B cell (primary cell): ENCODE results near the gene HS3ST1. TPM values are rescaled to one million over a fixed set of nuclear protein-coding genes. Genes with fewer than 3 reads are reported as not detected.

Experiments
- ATAC-seq: fragments of 200-7000 bp; cut with Tn5 transposase; one replicate; pipeline ENCODE4 v1.10.0; 2021; ENCODE audit warnings: low read depth, mild to moderate bottlenecking, moderate number of reproducible peaks, moderate library complexity
- CTCF ChIA-PET: fragments of 350-600 bp; sonication (Branson Sonifier 250); formaldehyde crosslinking; loops from one replicate; lab custom pipeline; 2021; ENCODE audit warnings: antibody characterized with exemption, inconsistent platforms; lab: Charles Lee
- POLR2A ChIA-PET: fragments of 350-600 bp; sonication (Branson Sonifier 250); formaldehyde crosslinking; loops from one replicate; lab custom pipeline; 2021; ENCODE audit warnings: antibody characterized with exemption; lab: Charles Lee
- DNase-seq: peaks from one replicate; pipeline ENCODE4 v3.0.0; 2013
- H2AFZ ChIP-seq: 2 replicates; pipeline ENCODE4 v1.6.1; 2012; ENCODE audit warnings: mild to moderate bottlenecking, low read depth, low read length; ENCODE audit not compliant: insufficient read depth, poor library complexity, severe bottlenecking
- H3K27ac ChIP-seq, 2 donors: 1 replicate in 1 of 2; 2 replicates in 1 of 2; pipeline ENCODE4 v1.5.1; 2012 to 2013; ENCODE audit warnings: low read length in 2 of 2, mild to moderate bottlenecking in 2 of 2, moderate library complexity in 1 of 2
- H3K27me3 ChIP-seq, 4 experiments: fragments of 200-600 bp in 1 of 4; sonication (generic) in 1 of 4; replicated peaks in 1 of 4; 1 replicate in 2 of 4; 2 replicates in 2 of 4; pipeline versions ENCODE4 v1.6.1 to v1.7.0; 2013 to 2016; ENCODE audit warnings: low read length in 3 of 4, mild to moderate bottlenecking in 2 of 4, mixed read lengths in 1 of 4, moderate library complexity in 1 of 4; ENCODE audit not compliant: insufficient read depth in 4 of 4, control insufficient read depth in 3 of 4; ENCODE audit errors: control extremely low read depth in 1 of 4
- H3K36me3 ChIP-seq, 2 experiments: replicated peaks in 1 of 2; 1 replicate in 1 of 2; 2 replicates in 1 of 2; pipeline versions ENCODE4 v1.6.1 to v1.7.1; 2013; ENCODE audit warnings: low read length in 1 of 2; ENCODE audit not compliant: insufficient read depth in 2 of 2, control insufficient read depth in 1 of 2; ENCODE audit errors: control extremely low read depth in 1 of 2, extremely low read depth in 1 of 2
- H3K4me1 ChIP-seq, 2 donors: fragments of 200-600 bp in 1 of 2; sonication (generic) in 1 of 2; 1 replicate in 1 of 2; 2 replicates in 1 of 2; pipeline versions ENCODE4 v1.5.1 to v1.6.1; 2013 to 2017; ENCODE audit warnings: low read length in 2 of 2; ENCODE audit not compliant: control insufficient read depth in 2 of 2, insufficient read depth in 2 of 2
- H3K4me2 ChIP-seq: replicated peaks from 2 replicates; pipeline ENCODE3; 2012; ENCODE audit warnings: mild to moderate bottlenecking, low read depth, low read length; ENCODE audit not compliant: poor library complexity, severe bottlenecking
- H3K4me3 ChIP-seq, 5 experiments: fragments of 200-600 bp in 1 of 5; sonication (generic) in 1 of 5; 1 replicate in 3 of 5; 2 replicates in 2 of 5; pipeline versions ENCODE4 v1.5.1 to v1.7.0; 2011 to 2016; ENCODE audit warnings: low read length in 4 of 5, mild to moderate bottlenecking in 4 of 5, low read depth in 2 of 5, control low read depth in 1 of 5, moderate library complexity in 1 of 5; ENCODE audit not compliant: insufficient read depth in 1 of 5; ENCODE audit errors: control extremely low read depth in 1 of 5, extremely low read depth in 1 of 5
- H3K79me2 ChIP-seq: fragments of 200-600 bp; sonication (generic); one replicate; pipeline ENCODE4 v1.6.0; 2016; ENCODE audit warnings: low read length; ENCODE audit not compliant: control insufficient read depth, insufficient read depth
- H3K9ac ChIP-seq: fragments of 200-600 bp; sonication (generic); 2 replicates; pipeline ENCODE4 v1.6.1; 2017; ENCODE audit warnings: mild to moderate bottlenecking, low read length, moderate library complexity
- H3K9me3 ChIP-seq, 3 donors: one replicate each; pipeline versions ENCODE4 v1.6.1 to v1.7.1; 2013; ENCODE audit warnings: low read length in 2 of 3; ENCODE audit not compliant: control insufficient read depth in 2 of 3, insufficient read depth in 1 of 3; ENCODE audit errors: control extremely low read depth in 1 of 3
- H4K20me1 ChIP-seq: 2 replicates; pipeline ENCODE4 v1.6.0; 2012; ENCODE audit warnings: mild to moderate bottlenecking, low read length; ENCODE audit not compliant: insufficient read depth, control insufficient read depth, poor library complexity, severe bottlenecking
- H3K27ac Mint-ChIP-seq: one replicate; pipeline ENCODE4 v1.8.0; 2021; ENCODE audit warnings: mixed read lengths
- H3K27me3 Mint-ChIP-seq: one replicate; pipeline ENCODE4 v1.8.0; 2021; ENCODE audit warnings: mixed read lengths
- H3K4me1 Mint-ChIP-seq: one replicate; pipeline ENCODE4 v1.8.0; 2021; ENCODE audit warnings: mixed read lengths
- H3K4me3 Mint-ChIP-seq: one replicate; pipeline ENCODE4 v1.8.0; 2021; ENCODE audit warnings: mixed read lengths
- H3K9me3 Mint-ChIP-seq: one replicate; pipeline ENCODE4 v1.8.0; 2022; ENCODE audit warnings: mixed read lengths; ENCODE audit not compliant: insufficient read depth
- EZH2 ChIP-seq: IDR thresholded peaks from 2 replicates; pipeline ENCODE4 v1.6.1; 2012; ENCODE audit warnings: borderline replicate concordance, low read depth, mild to moderate bottlenecking, moderate library complexity, low read length; ENCODE audit not compliant: insufficient read depth, poor library complexity, severe bottlenecking
- WGBS: methylation state at CpG from one replicate; pipeline ENCODE4 v1.1.5; 2013; ENCODE audit warnings: missing lambda C conversion rate; ENCODE audit not compliant: insufficient coverage; 5-methylcytosine and 5-hydroxymethylcytosine counted together
- intact Hi-C: fragments of 100-400 bp; cut with micrococcal nuclease; formaldehyde crosslinking; loops from one replicate; pipeline ENCODE4 v1.10.0; 2022
- polyA plus RNA-seq: library from polyadenylated mRNA; depleted of rRNA; stranded (reverse); fragments of >200 nt; gene quantifications from 2 replicates; pipeline ENCODE4 v1.2.3, GENCODE V29; 2012
- total RNA-seq, 2 donors: library from RNA; stranded (reverse); fragments of 120-200 nt in 1 of 2; gene quantifications; 1 replicate in 1 of 2; 2 replicates in 1 of 2; pipeline versions ENCODE4 v1.2.3 to v1.2.4, GENCODE V29; 2013 to 2022
- TF ChIP-seq, protein P1 (sequence below): fragments of 200-600 bp; IDR thresholded peaks from one replicate; pipeline ENCODE4 v1.8.0; 2022; ENCODE audit warnings: antibody characterized with exemption, mild to moderate bottlenecking

Gene HS3ST1
- total and polyA plus RNA-seq, 2 donors (not counting 1 experiment from before 2014, with no cell fraction given) = 4.3 to 17.7 TPM

DNA sequence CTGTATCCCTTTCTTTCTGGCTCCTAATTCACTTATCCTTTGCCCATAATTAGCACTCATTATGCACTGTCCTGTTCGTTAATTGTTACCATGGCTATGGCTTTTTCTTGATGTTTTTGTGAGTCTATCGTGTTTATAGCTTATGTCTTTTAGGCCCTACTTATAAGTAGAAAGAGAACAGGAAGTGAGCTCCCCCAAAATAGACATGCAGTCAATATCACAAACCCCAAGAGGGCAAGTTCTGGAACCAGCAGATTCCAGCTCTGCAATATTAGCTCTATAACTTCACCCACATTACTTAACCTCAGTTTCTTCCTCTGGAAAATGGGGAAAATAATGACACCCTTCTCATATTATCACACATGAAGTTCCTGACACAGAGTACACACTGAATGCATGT, 7.4 kb upstream of the HS3ST1 start:
- ChIA-PET POLR2A (interaction anchor here (0.8 kb wide), 1 partner anchor 10 kb away, joined by 3 read pairs; no protein-coding TSS in a partner anchor), CTCF (interaction anchor here (0.6 to 4.2 kb wide), 12 partner anchors 9 to 1295 kb away, joined by 3 to 29 read pairs (median 4); no protein-coding TSS in a partner anchor)
- peaks cover 3% of the 10 kb centered on the region for H3K79me2 ChIP-seq
- no peaks in the 10 kb centered on the region for H3K27me3 ChIP-seq
- H3K9me3 Mint-ChIP-seq = no peaks in the 10 kb centered on the region
- DNase-seq = peak; percentile 40
- peaks cover 27 to 46% of the 10 kb centered on the region in 2 donors for H3K4me1 ChIP-seq
- no peaks in the 10 kb centered on the region for H3K36me3 ChIP-seq
- no peaks in the 10 kb centered on the region for H4K20me1 ChIP-seq
- peaks cover 78% of the 10 kb centered on the region for H3K4me1 Mint-ChIP-seq
- TF ChIP-seq, protein P1, sequence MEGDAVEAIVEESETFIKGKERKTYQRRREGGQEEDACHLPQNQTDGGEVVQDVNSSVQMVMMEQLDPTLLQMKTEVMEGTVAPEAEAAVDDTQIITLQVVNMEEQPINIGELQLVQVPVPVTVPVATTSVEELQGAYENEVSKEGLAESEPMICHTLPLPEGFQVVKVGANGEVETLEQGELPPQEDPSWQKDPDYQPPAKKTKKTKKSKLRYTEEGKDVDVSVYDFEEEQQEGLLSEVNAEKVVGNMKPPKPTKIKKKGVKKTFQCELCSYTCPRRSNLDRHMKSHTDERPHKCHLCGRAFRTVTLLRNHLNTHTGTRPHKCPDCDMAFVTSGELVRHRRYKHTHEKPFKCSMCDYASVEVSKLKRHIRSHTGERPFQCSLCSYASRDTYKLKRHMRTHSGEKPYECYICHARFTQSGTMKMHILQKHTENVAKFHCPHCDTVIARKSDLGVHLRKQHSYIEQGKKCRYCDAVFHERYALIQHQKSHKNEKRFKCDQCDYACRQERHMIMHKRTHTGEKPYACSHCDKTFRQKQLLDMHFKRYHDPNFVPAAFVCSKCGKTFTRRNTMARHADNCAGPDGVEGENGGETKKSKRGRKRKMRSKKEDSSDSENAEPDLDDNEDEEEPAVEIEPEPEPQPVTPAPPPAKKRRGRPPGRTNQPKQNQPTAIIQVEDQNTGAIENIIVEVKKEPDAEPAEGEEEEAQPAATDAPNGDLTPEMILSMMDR = no peak
- no peak for TF ChIP-seq EZH2
- WGBS = no CpG with 5 or more reads among the region's 2 CpGs
- H3K9me3 ChIP-seq = no peaks in the 10 kb centered on the region
- H3K27me3 Mint-ChIP-seq = no peaks in the 10 kb centered on the region
- peak overlapping the region; percentile 71 to 88 for H3K27ac ChIP-seq
- H3K27ac Mint-ChIP-seq = peak overlapping the region; percentile 90
- peak; percentile 50 for ATAC-seq
- peak overlapping the region; percentile 61 for H3K4me3 Mint-ChIP-seq
- H3K4me3 ChIP-seq = peak overlapping the region in 4 of 5 experiments; percentile 1 to 45 (median 24)
- peak overlapping the region; percentile 74 for H2AFZ ChIP-seq
- intact Hi-C loops = loop anchor here (2.0 to 10.0 kb wide), 2 partner anchors 35 to 761 kb away; no protein-coding TSS in a partner anchor
- peak overlapping the region; percentile 41 for H3K9ac ChIP-seq
- peak overlapping the region; percentile 69 for H3K4me2 ChIP-seq

DNA sequence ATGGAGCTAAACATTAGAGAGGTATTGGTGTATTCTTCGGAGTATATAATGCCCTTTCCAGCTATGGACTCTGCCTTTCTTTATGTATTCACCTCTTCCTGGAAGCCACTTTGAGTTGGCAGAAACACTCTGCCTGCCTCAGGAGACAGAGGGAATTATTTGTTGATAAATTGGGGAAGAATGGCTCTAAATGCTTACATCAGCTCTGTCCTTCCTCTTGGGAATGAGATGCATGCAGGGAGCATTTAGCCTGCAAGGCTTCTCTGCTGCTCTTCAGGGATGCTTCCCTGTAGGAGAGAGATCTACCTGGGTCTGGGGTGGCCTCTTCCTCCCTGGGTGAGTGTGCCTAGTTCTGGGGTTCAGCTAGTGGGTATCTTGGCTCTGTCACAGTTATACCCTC, 6.9 kb upstream of the HS3ST1 start:
- ATAC-seq (no peak), DNase-seq (no peak)
- peak overlapping the region; percentile 71 to 88 for H3K27ac ChIP-seq
- peak overlapping the region in 1 of 5 experiments; percentile 45 for H3K4me3 ChIP-seq
- peaks cover 3% of the 10 kb centered on the region for H3K79me2 ChIP-seq
- Mint-ChIP-seq H3K27me3 (no peaks in the 10 kb centered on the region), H3K9me3 (no peaks in the 10 kb centered on the region), H3K4me1 (peaks cover 76% of the 10 kb centered on the region), H3K27ac (peak overlapping the region; percentile 90), H3K4me3 (peak overlapping the region; percentile 61)
- H3K9me3 ChIP-seq = no peaks in the 10 kb centered on the region
- intact Hi-C loops = loop anchor here (10.0 kb wide), 1 partner anchor 761 kb away; no protein-coding TSS in a partner anchor
- peak overlapping the region; percentile 41 for H3K9ac ChIP-seq
- H3K4me1 ChIP-seq = peaks cover 28 to 49% of the 10 kb centered on the region in 2 donors
- ChIA-PET CTCF (interaction anchor here (0.8 to 4.2 kb wide), 10 partner anchors 9 to 880 kb away, joined by 3 to 29 read pairs (median 5); no protein-coding TSS in a partner anchor), POLR2A (interaction anchor here (0.8 kb wide), 1 partner anchor 9 kb away, joined by 3 read pairs; no protein-coding TSS in a partner anchor)
- peak overlapping the region; percentile 69 for H3K4me2 ChIP-seq
- peak overlapping the region; percentile 74 for H2AFZ ChIP-seq
- no CpG with 5 or more reads among the region's 1 CpG for WGBS
- TF ChIP-seq, protein P1 = no peak
- no peak for TF ChIP-seq EZH2
- no peaks in the 10 kb centered on the region for H3K27me3 ChIP-seq
- H4K20me1 ChIP-seq = no peaks in the 10 kb centered on the region
- no peaks in the 10 kb centered on the region for H3K36me3 ChIP-seq
